Activated T-helper 2 cell treated with anti-CD3 and anti-CD28 coated beads, Interferon-gamma antibody, Interleukin-2, Interleukin-4, amounts not matched to agents 10 μg/mL and 5 μg/mL and 100 μg/mL, durations not matched to agents 14 hours and 24 hours and 36 hours (primary cell): ENCODE data around the gene TMEM132A. TPM values are rescaled to one million over a fixed set of nuclear protein-coding genes. Genes with fewer than 3 reads are reported as not detected.

ENCODE experiments used
- DNase-seq: peaks from one replicate; pipeline ENCODE4 v3.0.0; 2021; ENCODE audit warnings: low spot score
- H3K27ac Mint-ChIP-seq: one replicate; pipeline ENCODE4 v1.8.0; 2021; ENCODE audit warnings: mixed read lengths
- H3K27me3 Mint-ChIP-seq: one replicate; pipeline ENCODE4 v1.8.0; 2021; ENCODE audit warnings: low read depth, mixed read lengths
- H3K36me3 Mint-ChIP-seq: one replicate; pipeline ENCODE4 v1.8.0; 2021; ENCODE audit warnings: low read depth, mixed read lengths
- H3K4me1 Mint-ChIP-seq: one replicate; pipeline ENCODE4 v1.8.0; 2021; ENCODE audit warnings: low read depth, mixed read lengths
- H3K4me3 Mint-ChIP-seq: one replicate; pipeline ENCODE4 v1.8.0; 2021; ENCODE audit warnings: low read depth, mild to moderate bottlenecking, moderate library complexity, mixed read lengths
- H3K9me3 Mint-ChIP-seq: one replicate; pipeline ENCODE4 v1.8.0; 2021; ENCODE audit warnings: mixed read lengths
- intact Hi-C: fragments of 100-400 bp; cut with micrococcal nuclease; formaldehyde crosslinking; loops from one replicate; pipeline ENCODE4 v1.15.1; 2023
- total RNA-seq: library from RNA; stranded (reverse); gene quantifications from 2 replicates; pipeline ENCODE4 v1.2.3, GENCODE V29; 2022

Gene TMEM132A
- total RNA-seq, 1 donor from 2014 or later: 1.1 TPM

DNA sequence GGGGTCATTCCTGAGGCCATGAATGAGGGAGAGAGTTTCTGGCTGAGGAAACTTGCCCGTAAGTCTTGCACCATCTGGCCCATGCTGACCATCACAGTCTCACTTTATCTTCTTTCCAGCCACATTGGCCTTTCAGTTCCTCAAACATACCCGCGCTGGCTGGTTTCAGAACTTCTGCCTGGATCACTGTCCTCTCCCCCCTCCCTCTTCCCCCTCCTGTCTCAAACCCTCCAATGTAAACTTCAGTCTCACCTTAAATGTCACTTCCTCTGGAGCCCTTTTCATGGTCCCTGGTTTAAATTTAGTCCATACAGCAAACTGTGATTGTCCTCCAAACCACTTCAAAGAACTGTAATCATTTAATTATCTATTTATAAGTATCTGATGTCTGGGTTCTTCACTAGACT is 14.0 kb upstream of the TMEM132A start:
- Mint-ChIP-seq H3K9me3 (no peaks in the 10 kb centered on the region), H3K4me3 (no peak overlapping the region), H3K36me3 (peaks cover 3% of the 10 kb centered on the region), H3K27ac (no peak overlapping the region), H3K4me1 (peaks cover 47% of the 10 kb centered on the region), H3K27me3 (peaks cover 12% of the 10 kb centered on the region)
- intact Hi-C loops: loop anchor here (5.0 kb wide), 1 partner anchor 202 kb away; no protein-coding TSS in a partner anchor
- no peak for DNase-seq

DNA sequence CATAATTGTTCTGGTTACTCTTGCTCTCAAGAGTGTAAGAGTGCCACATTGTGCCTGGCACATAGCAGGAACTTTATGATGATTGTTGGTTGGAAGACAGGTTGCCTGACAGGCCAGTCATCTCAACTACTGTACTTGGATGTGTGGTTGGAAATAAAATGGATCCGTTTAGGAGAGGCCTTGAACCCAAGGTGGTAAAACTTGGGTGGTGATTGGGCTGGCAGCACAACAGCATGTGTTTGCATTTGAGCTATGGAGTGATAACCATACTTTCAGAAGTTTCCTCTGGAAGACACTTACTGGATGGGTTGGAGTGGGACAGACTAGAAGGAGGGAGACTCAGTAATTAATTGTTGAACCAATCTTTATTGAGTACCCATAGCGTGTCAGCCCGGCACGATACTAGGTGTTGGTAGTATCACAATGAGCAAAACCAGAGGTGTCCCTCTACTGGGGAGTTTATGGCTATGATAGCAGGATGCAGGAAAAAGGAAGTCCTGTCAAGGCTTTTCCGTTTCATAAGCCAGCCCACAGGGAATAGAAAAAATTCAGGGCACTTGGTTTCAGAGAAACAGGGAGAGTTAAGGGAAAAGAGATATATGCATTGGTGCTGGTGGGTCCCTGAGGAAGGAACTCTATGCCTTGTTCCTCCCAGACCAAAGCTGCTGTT is 13.4 kb upstream of the TMEM132A start:
- intact Hi-C loops: loop anchor here (5.0 kb wide), 1 partner anchor 201 kb away; no protein-coding TSS in a partner anchor
- Mint-ChIP-seq H3K4me1 (peaks cover 49% of the 10 kb centered on the region), H3K27ac (no peak overlapping the region), H3K4me3 (no peak overlapping the region), H3K36me3 (peaks cover 3% of the 10 kb centered on the region), H3K27me3 (peaks cover 12% of the 10 kb centered on the region), H3K9me3 (no peaks in the 10 kb centered on the region)
- DNase-seq: no peak

- peaks cover 9% of the 10 kb centered on the region for H3K36me3 Mint-ChIP-seq
- H3K27me3 Mint-ChIP-seq: peaks cover 12% of the 10 kb centered on the region
- H3K9me3 Mint-ChIP-seq: no peaks in the 10 kb centered on the region
- H3K27ac Mint-ChIP-seq: peak overlapping the region; percentile 62
- H3K4me1 Mint-ChIP-seq: peaks cover 51% of the 10 kb centered on the region
- intact Hi-C loops: loop anchor here (5.0 kb wide), 1 partner anchor 200 kb away; no protein-coding TSS in a partner anchor
- peak overlapping the region; percentile 10 for H3K4me3 Mint-ChIP-seq
- DNase-seq: no peak
These were observed 11.9 kb upstream of the TMEM132A start for GRCh38 chr11:60912223-60912850.

- Mint-ChIP-seq H3K9me3 (no peaks in the 10 kb centered on the region), H3K4me3 (peak overlapping the region; percentile 99), H3K27ac (no peak overlapping the region), H3K27me3 (peaks cover 12% of the 10 kb centered on the region), H3K4me1 (peaks cover 53% of the 10 kb centered on the region), H3K36me3 (peaks cover 14% of the 10 kb centered on the region)
- no peak for DNase-seq
- intact Hi-C loops: loop anchor here (5.0 kb wide), 1 partner anchor 199 kb away; no protein-coding TSS in a partner anchor
These were observed 11.3 kb upstream of the TMEM132A start for GRCh38 chr11:60912851-60913528.

DNA sequence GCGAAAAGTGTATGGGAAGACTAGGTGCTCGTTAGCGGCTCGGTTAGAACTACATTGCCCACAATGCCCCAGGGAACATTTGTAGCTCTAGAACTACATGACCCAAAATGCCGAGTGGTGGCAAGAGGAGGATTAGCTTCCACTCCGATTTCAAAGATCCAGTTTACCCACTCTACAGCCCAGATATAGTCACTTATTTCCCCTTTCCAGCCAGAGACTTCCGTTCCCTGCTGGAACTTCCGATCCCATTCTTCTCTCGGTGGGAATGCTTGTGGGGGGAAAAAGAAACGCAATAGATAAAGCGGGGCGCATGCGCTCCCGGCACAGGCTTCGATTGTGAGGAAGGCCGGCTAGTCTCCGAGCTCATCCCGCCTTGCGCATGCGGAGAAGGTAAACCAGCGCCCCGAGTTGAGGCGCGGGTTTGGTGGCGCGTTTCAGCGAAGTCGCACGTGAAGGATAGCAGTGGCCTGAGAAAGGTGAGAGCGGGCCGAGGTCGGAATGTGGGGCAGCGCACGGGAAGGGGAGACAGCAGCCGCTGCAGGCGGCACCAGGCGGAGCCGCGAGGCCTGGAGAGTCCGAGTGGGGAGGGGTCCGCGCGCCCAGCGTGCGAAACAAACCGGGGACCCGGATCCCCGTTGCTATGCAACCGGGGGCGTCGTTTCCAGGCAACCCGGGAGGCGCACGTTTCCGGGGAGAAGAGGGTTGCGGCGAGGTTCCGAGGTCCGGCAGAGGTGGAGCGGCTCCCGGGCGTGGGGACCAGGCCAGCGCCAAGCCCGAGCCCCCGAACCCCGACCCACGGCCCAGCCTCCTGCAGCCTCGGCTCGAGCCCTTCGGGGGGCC is 10.2 kb upstream of the TMEM132A start, which contains the start of gene TMEM109:
TMEM109 (plus strand) TSS at position 366 of the 840 bp plus-strand sequence. CDS start 5,536 bp downstream, outside the sequence.
- no peaks in the 10 kb centered on the region for H3K9me3 Mint-ChIP-seq
- DNase-seq: peak; percentile 85
- peak within 1 kb of the TSS; percentile 99 for H3K4me3 Mint-ChIP-seq
- intact Hi-C loops: loop anchor here (2.0 to 5.0 kb wide), 3 partner anchors 65 to 198 kb away; no protein-coding TSS in a partner anchor
- H3K27me3 Mint-ChIP-seq: peaks cover 4% of the 10 kb centered on the region
- H3K27ac Mint-ChIP-seq: peak within 1 kb of the TSS; percentile 99
- peaks cover 56% of the 10 kb centered on the region for H3K4me1 Mint-ChIP-seq
- H3K36me3 Mint-ChIP-seq: peaks cover 14% of the 10 kb centered on the region

GRCh38 chr11:60914633-60915247 is 9.5 kb upstream of the TMEM132A start:
- DNase-seq: no peak

GRCh38 chr11:60915248-60915914 is 8.9 kb upstream of the TMEM132A start:
- peak overlapping the region; percentile 89 for H3K4me3 Mint-ChIP-seq
- peaks cover 56% of the 10 kb centered on the region for H3K4me1 Mint-ChIP-seq
- H3K27ac Mint-ChIP-seq: peak overlapping the region; percentile 54
- H3K27me3 Mint-ChIP-seq: peaks cover 2% of the 10 kb centered on the region
- no peaks in the 10 kb centered on the region for H3K9me3 Mint-ChIP-seq
- intact Hi-C loops: loop anchor here (1.0 to 2.0 kb wide), 5 partner anchors 9 to 272 kb away; partner anchors contain the start of gene PRPF19
- peak; percentile 78 for DNase-seq
- peaks cover 24% of the 10 kb centered on the region for H3K36me3 Mint-ChIP-seq

More at GRCh38 chr11:60914633-60915247, 9.5 kb upstream of the TMEM132A start:
- Mint-ChIP-seq H3K9me3 (no peaks in the 10 kb centered on the region), H3K4me1 (peaks cover 58% of the 10 kb centered on the region), H3K27me3 (peaks cover 2% of the 10 kb centered on the region), H3K36me3 (peaks cover 19% of the 10 kb centered on the region), H3K4me3 (peak overlapping the region; percentile 89), H3K27ac (peak overlapping the region; percentile 54)
- intact Hi-C loops: loop anchor here (1.0 to 5.0 kb wide), 6 partner anchors 8 to 273 kb away; partner anchors contain the start of gene PRPF19

DNA sequence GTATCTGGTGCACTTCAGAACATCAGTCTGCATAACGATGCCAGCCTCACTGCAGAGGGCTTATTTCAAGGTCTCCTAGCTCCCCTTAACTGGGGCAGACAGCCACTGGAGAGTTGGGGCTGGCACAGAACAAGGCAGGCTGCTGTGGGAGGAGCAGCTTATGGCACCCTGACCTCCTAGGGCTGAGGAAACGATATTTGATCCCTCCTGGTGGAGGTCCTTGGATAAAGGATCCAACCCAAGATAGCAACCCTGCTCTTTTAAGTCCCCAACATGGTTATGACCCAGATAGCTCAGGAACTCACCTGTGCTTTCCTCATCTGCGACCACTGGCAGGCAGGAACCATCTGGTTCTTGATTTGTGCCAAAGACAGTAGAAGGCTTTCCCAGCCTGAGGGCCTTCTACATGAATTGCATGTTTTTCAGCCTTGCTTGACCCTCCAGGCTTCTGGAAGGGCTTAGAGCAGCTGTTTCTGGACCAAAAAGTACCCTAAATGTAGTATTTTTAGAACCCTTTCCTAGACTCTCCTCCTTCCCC is 7.5 kb upstream of the TMEM132A start:
- H3K27me3 Mint-ChIP-seq: no peaks in the 10 kb centered on the region
- H3K4me1 Mint-ChIP-seq: peaks cover 47% of the 10 kb centered on the region
- no peaks in the 10 kb centered on the region for H3K9me3 Mint-ChIP-seq
- DNase-seq: no peak
- H3K4me3 Mint-ChIP-seq: peak overlapping the region; percentile 59
- intact Hi-C loops: no loop called here
- peaks cover 38% of the 10 kb centered on the region for H3K36me3 Mint-ChIP-seq
- H3K27ac Mint-ChIP-seq: no peak overlapping the region

DNA sequence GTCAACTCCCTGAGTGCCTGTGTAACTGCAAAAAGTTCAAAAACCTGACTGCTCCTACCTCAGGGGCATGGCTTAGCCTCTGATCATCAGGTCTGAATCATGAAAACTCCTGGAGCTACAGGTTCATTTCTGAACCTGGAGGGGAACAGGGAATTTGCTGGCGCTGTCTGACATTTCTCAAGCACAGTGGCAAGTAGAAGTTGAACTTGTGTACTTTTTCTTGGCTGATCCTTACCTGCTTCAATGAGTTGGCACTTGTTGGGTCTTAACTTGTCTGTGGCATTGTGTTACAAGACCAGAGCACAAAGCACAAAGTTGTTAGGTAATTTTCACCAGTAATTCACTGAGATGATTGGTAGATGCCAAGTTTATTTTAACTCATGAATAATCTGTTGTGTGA is 7.0 kb upstream of the TMEM132A start:
- Mint-ChIP-seq H3K27me3 (no peaks in the 10 kb centered on the region), H3K27ac (no peak overlapping the region), H3K36me3 (peaks cover 42% of the 10 kb centered on the region), H3K4me1 (peaks cover 42% of the 10 kb centered on the region), H3K4me3 (peak overlapping the region; percentile 59), H3K9me3 (no peaks in the 10 kb centered on the region)
- DNase-seq: no peak
- intact Hi-C loops: no loop called here

DNA sequence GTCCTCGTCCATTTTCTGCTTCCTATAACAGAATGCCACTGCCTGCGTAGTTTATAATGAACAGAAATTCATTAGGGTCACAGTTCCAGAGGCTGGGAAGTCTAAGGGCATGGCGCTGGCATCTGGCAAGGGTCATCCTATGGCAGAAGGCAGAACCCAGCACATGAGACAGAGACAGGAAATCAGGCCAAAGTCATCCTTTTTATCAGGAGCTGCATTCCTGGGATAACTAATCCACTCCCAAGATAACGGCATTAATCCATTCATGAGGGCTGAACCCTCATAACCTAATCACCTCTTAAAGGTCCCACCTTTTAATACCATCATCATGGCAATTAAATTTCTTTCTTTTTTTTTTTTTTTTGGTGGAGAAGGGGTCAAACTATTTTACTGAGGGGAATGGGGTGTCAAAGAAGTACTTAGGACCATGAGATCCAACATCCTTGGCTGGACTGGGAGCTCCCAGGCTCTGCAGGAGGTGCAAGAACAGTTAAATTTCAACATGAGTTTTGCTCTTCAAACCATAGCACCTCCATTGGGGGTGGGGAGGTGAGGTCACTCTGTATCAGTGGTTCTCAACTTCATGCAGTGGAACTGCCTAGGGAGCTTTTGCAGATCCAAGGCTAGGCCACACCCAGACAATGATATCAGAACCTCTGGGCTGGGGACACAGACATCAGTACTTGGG is 5.9 kb upstream of the TMEM132A start:
- H3K9me3 Mint-ChIP-seq: no peaks in the 10 kb centered on the region
- no peak for DNase-seq
- intact Hi-C loops: no loop called here
- H3K36me3 Mint-ChIP-seq: peaks cover 53% of the 10 kb centered on the region
- no peak overlapping the region for H3K4me3 Mint-ChIP-seq
- no peak overlapping the region for H3K27ac Mint-ChIP-seq
- H3K4me1 Mint-ChIP-seq: peaks cover 35% of the 10 kb centered on the region
- no peaks in the 10 kb centered on the region for H3K27me3 Mint-ChIP-seq

GRCh38 chr11:60918939-60919265 is 5.4 kb upstream of the TMEM132A start:
- H3K27me3 Mint-ChIP-seq: no peaks in the 10 kb centered on the region
- intact Hi-C loops: no loop called here
- peaks cover 58% of the 10 kb centered on the region for H3K36me3 Mint-ChIP-seq
- H3K27ac Mint-ChIP-seq: no peak overlapping the region
- no peak for DNase-seq
- H3K4me3 Mint-ChIP-seq: no peak overlapping the region
- H3K4me1 Mint-ChIP-seq: peaks cover 32% of the 10 kb centered on the region
- H3K9me3 Mint-ChIP-seq: no peaks in the 10 kb centered on the region
